ENCODE results near the gene MMP14. TPM values are rescaled to one million over a fixed set of nuclear protein-coding genes. Genes with fewer than 3 reads are reported as not detected.

Gene MMP14
- total RNA-seq, 1 donor from 2014 or later, result 306 TPM

GRCh38 chr14:22878271-22879246 is 42.2 kb downstream of the MMP14 start:
- Mint-ChIP-seq H3K4me3 (no peak overlapping the region), H3K27ac (no peak overlapping the region), H3K9me3 (no peaks in the 10 kb centered on the region), H3K36me3 (peaks cover 23% of the 10 kb centered on the region), H3K4me1 (peaks cover 16% of the 10 kb centered on the region), H3K27me3 (ENCODE audit: low read depth) (no peaks in the 10 kb centered on the region)
- no peak for DNase-seq (ENCODE audit: low spot score in 2 of 2, unreplicated experiment in 2 of 2)
- TF ChIP-seq, protein P1, sequence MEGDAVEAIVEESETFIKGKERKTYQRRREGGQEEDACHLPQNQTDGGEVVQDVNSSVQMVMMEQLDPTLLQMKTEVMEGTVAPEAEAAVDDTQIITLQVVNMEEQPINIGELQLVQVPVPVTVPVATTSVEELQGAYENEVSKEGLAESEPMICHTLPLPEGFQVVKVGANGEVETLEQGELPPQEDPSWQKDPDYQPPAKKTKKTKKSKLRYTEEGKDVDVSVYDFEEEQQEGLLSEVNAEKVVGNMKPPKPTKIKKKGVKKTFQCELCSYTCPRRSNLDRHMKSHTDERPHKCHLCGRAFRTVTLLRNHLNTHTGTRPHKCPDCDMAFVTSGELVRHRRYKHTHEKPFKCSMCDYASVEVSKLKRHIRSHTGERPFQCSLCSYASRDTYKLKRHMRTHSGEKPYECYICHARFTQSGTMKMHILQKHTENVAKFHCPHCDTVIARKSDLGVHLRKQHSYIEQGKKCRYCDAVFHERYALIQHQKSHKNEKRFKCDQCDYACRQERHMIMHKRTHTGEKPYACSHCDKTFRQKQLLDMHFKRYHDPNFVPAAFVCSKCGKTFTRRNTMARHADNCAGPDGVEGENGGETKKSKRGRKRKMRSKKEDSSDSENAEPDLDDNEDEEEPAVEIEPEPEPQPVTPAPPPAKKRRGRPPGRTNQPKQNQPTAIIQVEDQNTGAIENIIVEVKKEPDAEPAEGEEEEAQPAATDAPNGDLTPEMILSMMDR (IDR thresholded peaks at IDR 0.05; ENCODE audit: unreplicated experiment), result no peak

- peaks cover 8% of the 10 kb centered on the region for H3K36me3 Mint-ChIP-seq
- H3K9me3 Mint-ChIP-seq, result no peaks in the 10 kb centered on the region
- H3K4me1 Mint-ChIP-seq, result peaks cover 40% of the 10 kb centered on the region
- H3K27me3 Mint-ChIP-seq (ENCODE audit: low read depth), result no peaks in the 10 kb centered on the region
- H3K27ac Mint-ChIP-seq, result peak overlapping the region; percentile 94
- TF ChIP-seq, protein P1 (IDR thresholded peaks at IDR 0.05; ENCODE audit: unreplicated experiment), result no peak
- no peak for DNase-seq (ENCODE audit: low spot score in 2 of 2, unreplicated experiment in 2 of 2)
- H3K4me3 Mint-ChIP-seq, result no peak overlapping the region
Observed at GRCh38 chr14:22882064-22882463, 45.7 kb downstream of the MMP14 start.

DNA sequence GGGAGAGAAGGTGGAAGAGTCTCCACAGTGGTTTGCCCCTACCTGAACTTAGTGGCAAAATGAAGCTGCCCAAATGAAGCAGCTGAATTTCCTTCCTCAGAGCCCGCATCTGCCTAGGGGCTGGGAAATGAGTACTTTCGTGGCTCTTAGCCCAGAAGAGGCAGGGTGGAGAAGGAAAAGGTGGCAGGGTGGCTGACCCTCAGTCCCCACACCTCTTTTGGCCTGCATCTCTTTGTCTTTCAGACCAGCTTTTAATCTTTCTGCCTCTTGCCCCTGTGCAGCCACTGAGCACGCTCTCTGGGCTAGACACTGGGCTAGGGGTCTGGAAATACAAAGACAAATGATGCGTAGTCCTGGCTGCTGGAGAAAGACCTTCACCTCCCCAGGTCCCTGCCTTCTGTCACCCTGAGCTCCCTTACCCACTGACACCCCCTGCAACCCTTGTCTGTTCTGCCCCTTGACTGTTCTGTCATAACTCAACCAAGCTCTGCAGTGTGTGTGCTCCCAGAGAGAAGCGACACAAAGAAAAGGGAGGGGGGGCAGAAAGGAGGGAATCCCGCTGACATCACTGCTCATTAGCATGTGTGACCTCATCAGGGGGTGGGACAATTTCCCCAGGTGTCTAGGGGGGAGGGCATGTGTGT is 46.3 kb downstream of the MMP14 start:
- peak overlapping the region; percentile 68 for H3K4me3 Mint-ChIP-seq
- TF ChIP-seq, protein P1 (IDR thresholded peaks at IDR 0.05; ENCODE audit: unreplicated experiment), result no peak
- H3K27ac Mint-ChIP-seq, result peak overlapping the region; percentile 94
- peaks cover 8% of the 10 kb centered on the region for H3K36me3 Mint-ChIP-seq
- H3K4me1 Mint-ChIP-seq, result peaks cover 46% of the 10 kb centered on the region
- H3K9me3 Mint-ChIP-seq, result no peaks in the 10 kb centered on the region
- no peaks in the 10 kb centered on the region for H3K27me3 Mint-ChIP-seq (ENCODE audit: low read depth)
- no peak for DNase-seq (ENCODE audit: low spot score in 2 of 2, unreplicated experiment in 2 of 2)

GRCh38 chr14:22883173-22883976 is 47.0 kb downstream of the MMP14 start, which contains the start of gene REM2:
REM2 (plus strand) TSS chr14:22883222; CDS start chr14:22883288, 66 bp downstream.
- H3K27me3 Mint-ChIP-seq (ENCODE audit: low read depth), result no peaks in the 10 kb centered on the region
- H3K4me1 Mint-ChIP-seq, result peaks cover 53% of the 10 kb centered on the region
- TF ChIP-seq, protein P1 (IDR thresholded peaks at IDR 0.05; ENCODE audit: unreplicated experiment), result no peak
- H3K9me3 Mint-ChIP-seq, result no peaks in the 10 kb centered on the region
- peak within 1 kb of the TSS; percentile 94 for H3K27ac Mint-ChIP-seq
- peaks cover 3% of the 10 kb centered on the region for H3K36me3 Mint-ChIP-seq
- H3K4me3 Mint-ChIP-seq, result peak within 1 kb of the TSS; percentile 68
- DNase-seq (ENCODE audit: low spot score in 2 of 2, unreplicated experiment in 2 of 2), result no peak

GRCh38 chr14:22884076-22884737 is 47.8 kb downstream of the MMP14 start:
- H3K4me3 Mint-ChIP-seq, result peak overlapping the region; percentile 68

More at GRCh38 chr14:22884076-22884737, 47.8 kb downstream of the MMP14 start:
- H3K27ac Mint-ChIP-seq, result peak overlapping the region; percentile 70
- no peak for DNase-seq (ENCODE audit: low spot score in 2 of 2, unreplicated experiment in 2 of 2)
- H3K27me3 Mint-ChIP-seq (ENCODE audit: low read depth), result no peaks in the 10 kb centered on the region
- TF ChIP-seq, protein P1 (IDR thresholded peaks at IDR 0.05; ENCODE audit: unreplicated experiment), result no peak
- H3K4me1 Mint-ChIP-seq, result peaks cover 53% of the 10 kb centered on the region
- H3K36me3 Mint-ChIP-seq, result peaks cover 2% of the 10 kb centered on the region
- no peaks in the 10 kb centered on the region for H3K9me3 Mint-ChIP-seq

Measured in mesothelial cell of epicardium (in vitro differentiated cells).